Duodenal mucosa (tissue), 2 donors: ENCODE measurements around the gene CDCA3.

Experiments used
- H3K27ac ChIP-seq: one replicate; pipeline ENCODE4 v1.7.0; 2013; ENCODE audit warnings: low read depth, low read length
- H3K27me3 ChIP-seq, 2 donors: one replicate each; pipeline ENCODE4 v1.7.0; 2013; ENCODE audit warnings: low read length in 2 of 2, control low read depth in 1 of 2; ENCODE audit not compliant: insufficient read depth in 2 of 2, control insufficient read depth in 1 of 2
- H3K36me3 ChIP-seq, 2 donors: one replicate each; pipeline ENCODE4 v1.7.0; 2013; ENCODE audit warnings: low read length in 2 of 2, control low read depth in 1 of 2; ENCODE audit not compliant: insufficient read depth in 2 of 2, control insufficient read depth in 1 of 2
- H3K4me1 ChIP-seq, 2 donors: one replicate each; pipeline ENCODE4 v1.7.0; 2013; ENCODE audit warnings: low read length in 2 of 2, control low read depth in 1 of 2; ENCODE audit not compliant: insufficient read depth in 2 of 2, control insufficient read depth in 1 of 2
- H3K4me3 ChIP-seq, 2 donors: one replicate each; pipeline ENCODE4 v1.7.0; 2013; ENCODE audit warnings: low read length in 2 of 2, low read depth in 1 of 2
- H3K9ac ChIP-seq, 2 donors: one replicate each; pipeline ENCODE4 v1.7.0; 2013; ENCODE audit warnings: low read length in 2 of 2, low read depth in 1 of 2
- H3K9me3 ChIP-seq, 2 donors: one replicate each; pipeline ENCODE4 v1.7.0; 2013; ENCODE audit warnings: low read length in 2 of 2, control low read depth in 1 of 2; ENCODE audit not compliant: control insufficient read depth in 1 of 2

CDCA3 gene

GRCh38 chr12:6834254-6834653, 16.8 kb downstream of the CDCA3 start:
- Histone ChIP-seq H3K9me3 (no peaks in the 10 kb centered on the region), H3K36me3 (peaks cover 0 to 20% of the 10 kb centered on the region in 2 donors), H3K27ac (no peak overlapping the region), H3K27me3 (peaks cover 0 to 2% of the 10 kb centered on the region in 2 donors), H3K9ac (no peak overlapping the region), H3K4me3 (no peak overlapping the region), H3K4me1 (peaks cover 5 to 11% of the 10 kb centered on the region in 2 donors)

- no peak overlapping the region for H3K4me3 ChIP-seq
These were observed 17.7 kb downstream of the CDCA3 start for GRCh38 chr12:6833189-6833890.

GRCh38 chr12:6832125-6832524, 19.0 kb downstream of the CDCA3 start:
- Histone ChIP-seq H3K9me3 (no peaks in the 10 kb centered on the region), H3K36me3 (peaks cover 0 to 13% of the 10 kb centered on the region in 2 donors), H3K4me3 (no peak overlapping the region), H3K4me1 (peaks cover 5 to 24% of the 10 kb centered on the region in 2 donors), H3K27ac (no peak overlapping the region), H3K9ac (no peak overlapping the region), H3K27me3 (peaks cover 0 to 3% of the 10 kb centered on the region in 2 donors)

More at GRCh38 chr12:6833189-6833890, 17.7 kb downstream of the CDCA3 start:
- Histone ChIP-seq H3K4me1 (peaks cover 5 to 17% of the 10 kb centered on the region in 2 donors), H3K27ac (no peak overlapping the region), H3K9me3 (no peaks in the 10 kb centered on the region), H3K9ac (no peak overlapping the region), H3K27me3 (peaks cover 0 to 3% of the 10 kb centered on the region in 2 donors), H3K36me3 (peaks cover 0 to 18% of the 10 kb centered on the region in 2 donors)

- Histone ChIP-seq H3K9me3 (no peaks in the 10 kb centered on the region), H3K4me1 (peaks cover 5 to 27% of the 10 kb centered on the region in 2 donors), H3K9ac (no peak overlapping the region), H3K36me3 (peaks cover 0 to 13% of the 10 kb centered on the region in 2 donors), H3K27ac (no peak overlapping the region), H3K27me3 (peaks cover 0 to 3% of the 10 kb centered on the region in 2 donors), H3K4me3 (no peak overlapping the region)
These were observed 19.6 kb downstream of the CDCA3 start for GRCh38 chr12:6831450-6831995.

GRCh38 chr12:6830999-6831398, 20.1 kb downstream of the CDCA3 start:
- Histone ChIP-seq H3K36me3 (peaks cover 0 to 13% of the 10 kb centered on the region in 2 donors), H3K9ac (no peak overlapping the region), H3K27ac (no peak overlapping the region), H3K27me3 (peaks cover 0 to 3% of the 10 kb centered on the region in 2 donors), H3K9me3 (no peaks in the 10 kb centered on the region), H3K4me1 (peaks cover 5 to 27% of the 10 kb centered on the region in 2 donors), H3K4me3 (no peak overlapping the region)

- Histone ChIP-seq H3K36me3 (peaks cover 0 to 13% of the 10 kb centered on the region in 2 donors), H3K27ac (no peak overlapping the region), H3K4me1 (peaks cover 5 to 28% of the 10 kb centered on the region in 2 donors), H3K27me3 (peaks cover 0 to 3% of the 10 kb centered on the region in 2 donors), H3K9ac (no peak overlapping the region), H3K4me3 (peak overlapping the region in 1 of 2 donors; percentile 86), H3K9me3 (no peaks in the 10 kb centered on the region)
These were observed 20.7 kb downstream of the CDCA3 start for GRCh38 chr12:6830286-6830890.

GRCh38 chr12:6829536-6830220, 21.4 kb downstream of the CDCA3 start:
- H3K9ac ChIP-seq = peak overlapping the region; percentile 67 to 84
- H3K36me3 ChIP-seq = peaks cover 0 to 13% of the 10 kb centered on the region in 2 donors
- peaks cover 5 to 33% of the 10 kb centered on the region in 2 donors for H3K4me1 ChIP-seq
- no peak overlapping the region for H3K27ac ChIP-seq
- peaks cover 3 to 6% of the 10 kb centered on the region in 2 donors for H3K27me3 ChIP-seq
- no peaks in the 10 kb centered on the region for H3K9me3 ChIP-seq
- peak overlapping the region; percentile 83 to 86 for H3K4me3 ChIP-seq

- Histone ChIP-seq H3K27me3 (peaks cover 6 to 13% of the 10 kb centered on the region in 2 donors), H3K4me3 (peak overlapping the region; percentile 83 to 86), H3K9me3 (no peaks in the 10 kb centered on the region), H3K27ac (no peak overlapping the region), H3K4me1 (peaks cover 5 to 33% of the 10 kb centered on the region in 2 donors), H3K9ac (peak overlapping the region; percentile 67 to 84), H3K36me3 (peaks cover 0 to 8% of the 10 kb centered on the region in 2 donors)
These were observed 22.1 kb downstream of the CDCA3 start for GRCh38 chr12:6828781-6829535.

GRCh38 chr12:6827982-6828780, 22.9 kb downstream of the CDCA3 start, which contains the start of gene P3H3:
TSS of gene P3H3 (plus strand) at chr12:6828407. CDS start at chr12:6828441, 34 bp downstream.
- H3K36me3 ChIP-seq = peaks cover 0 to 4% of the 10 kb centered on the region in 2 donors
- peaks cover 14 to 18% of the 10 kb centered on the region in 2 donors for H3K27me3 ChIP-seq
- H3K9ac ChIP-seq = peak within 1 kb of the TSS; percentile 67 to 84
- H3K4me3 ChIP-seq = peak within 1 kb of the TSS; percentile 83 to 86
- no peaks in the 10 kb centered on the region for H3K9me3 ChIP-seq
- no peak within 1 kb of the TSS for H3K27ac ChIP-seq
- peaks cover 5 to 33% of the 10 kb centered on the region in 2 donors for H3K4me1 ChIP-seq
